ENCODE measurements around the gene CDK6. TPM values are rescaled to one million over a fixed set of nuclear protein-coding genes. Genes with fewer than 3 reads are reported as not detected.

CDK6 gene
- total RNA-seq, 4 donors from 2014 or later = 1.2 to 6.9 (median 2.6) TPM

GRCh38 chr7:92623544-92623943 is 212.8 kb downstream of the CDK6 start:
- no peak overlapping the region for H3K27ac ChIP-seq

GRCh38 chr7:92622685-92623084 is 213.7 kb downstream of the CDK6 start:
- no peak for TF ChIP-seq CTCF (IDR thresholded peaks at IDR 0.05 in 4 of 5, conservative IDR thresholded peaks at IDR 0.05 in 1 of 5)
- no peak for TF ChIP-seq POLR2A (IDR thresholded peaks at IDR 0.05)
- no peaks in the 10 kb centered on the region for H3K36me3 ChIP-seq
- H3K4me1 ChIP-seq = peaks cover 0 to 3% of the 10 kb centered on the region in 2 donors
- in situ Hi-C loops (cut with MboI; ENCODE audit: low sequenced_read_pairs in 4 of 4) = loop anchor here in 3 of 4 donors (10.0 to 25.0 kb wide), 4 partner anchors 212 to 440 kb away; partner anchors contain the start of gene CDK6 (in 2 of the 3)
- intact Hi-C loops (cut with DNase I; ENCODE audit: low total_unique reads) = loop anchor here (5.0 kb wide), 1 partner anchor 210 kb away; no protein-coding TSS in a partner anchor
- no peak overlapping the region for H3K27ac ChIP-seq
- no peaks in the 10 kb centered on the region for H3K9me3 ChIP-seq
- no peaks in the 10 kb centered on the region for H3K27me3 ChIP-seq
- no peak for DNase-seq
- ATAC-seq = no peak
- no peak overlapping the region for H3K4me3 ChIP-seq

More at GRCh38 chr7:92623544-92623943, 212.8 kb downstream of the CDK6 start:
- Histone ChIP-seq H3K36me3 (no peaks in the 10 kb centered on the region), H3K9me3 (no peaks in the 10 kb centered on the region), H3K27me3 (no peaks in the 10 kb centered on the region), H3K4me3 (no peak overlapping the region), H3K4me1 (peaks cover 0 to 3% of the 10 kb centered on the region in 2 donors)
- DNase-seq (no peak), ATAC-seq (no peak)
- TF ChIP-seq CTCF (IDR thresholded peaks at IDR 0.05 in 4 of 5, conservative IDR thresholded peaks at IDR 0.05 in 1 of 5) (no peak), POLR2A (IDR thresholded peaks at IDR 0.05) (no peak)
- in situ Hi-C loops (cut with MboI; ENCODE audit: low sequenced_read_pairs in 4 of 4) (loop anchor here in 3 of 4 donors (10.0 to 25.0 kb wide), 4 partner anchors 211 to 439 kb away; partner anchors contain the start of gene CDK6 (in 2 of the 3)), intact Hi-C loops (cut with DNase I; ENCODE audit: low total_unique reads) (loop anchor here (5.0 kb wide), 1 partner anchor 209 kb away; no protein-coding TSS in a partner anchor)

GRCh38 chr7:92622030-92622429 is 214.3 kb downstream of the CDK6 start:
- Histone ChIP-seq H3K36me3 (no peaks in the 10 kb centered on the region), H3K9me3 (no peaks in the 10 kb centered on the region), H3K27me3 (no peaks in the 10 kb centered on the region), H3K4me3 (no peak overlapping the region), H3K27ac (no peak overlapping the region), H3K4me1 (peaks cover 0 to 3% of the 10 kb centered on the region in 2 donors)
- intact Hi-C loops (cut with DNase I; ENCODE audit: low total_unique reads) = loop anchor here (5.0 kb wide), 1 partner anchor 210 kb away; no protein-coding TSS in a partner anchor
- DNase-seq (no peak), ATAC-seq (no peak)
- TF ChIP-seq POLR2A (IDR thresholded peaks at IDR 0.05) (no peak), CTCF (IDR thresholded peaks at IDR 0.05 in 4 of 5, conservative IDR thresholded peaks at IDR 0.05 in 1 of 5) (no peak)
- in situ Hi-C loops (cut with MboI; ENCODE audit: low sequenced_read_pairs in 4 of 4) = loop anchor here in 3 of 4 donors (10.0 to 25.0 kb wide), 4 partner anchors 213 to 440 kb away; partner anchors contain the start of gene CDK6 (in 2 of the 3)

- no peak for ATAC-seq
- in situ Hi-C loops (cut with MboI; ENCODE audit: low sequenced_read_pairs in 4 of 4) = loop anchor here in 3 of 4 donors (10.0 to 25.0 kb wide), 4 partner anchors 213 to 441 kb away; partner anchors contain the start of gene CDK6 (in 2 of the 3)
These were observed 214.8 kb downstream of the CDK6 start for GRCh38 chr7:92621561-92622023.

More at GRCh38 chr7:92621561-92622023, 214.8 kb downstream of the CDK6 start:
- no peak for TF ChIP-seq CTCF (IDR thresholded peaks at IDR 0.05 in 4 of 5, conservative IDR thresholded peaks at IDR 0.05 in 1 of 5)
- TF ChIP-seq POLR2A (IDR thresholded peaks at IDR 0.05) = no peak
- no peak overlapping the region for H3K4me3 ChIP-seq
- H3K27ac ChIP-seq = peak overlapping the region in 1 of 4 donors; percentile 29
- H3K9me3 ChIP-seq = no peaks in the 10 kb centered on the region
- no peaks in the 10 kb centered on the region for H3K27me3 ChIP-seq
- no peak for DNase-seq
- no peaks in the 10 kb centered on the region for H3K36me3 ChIP-seq
- H3K4me1 ChIP-seq = peaks cover 0 to 3% of the 10 kb centered on the region in 2 donors
- intact Hi-C loops (cut with DNase I; ENCODE audit: low total_unique reads) = loop anchor here (1.0 to 5.0 kb wide), 2 partner anchors 211 to 434 kb away; no protein-coding TSS in a partner anchor
